Uterus (tissue), 2 donors: ENCODE data around the gene CD302.

Source experiments
- POLR2A ChIP-seq, 2 donors: fragments of 450-650 bp; IDR thresholded peaks; one replicate each; pipeline ENCODE4 v1.6.1; 2016; ENCODE audit warnings: antibody characterized with exemption in 2 of 2, mild to moderate bottlenecking in 1 of 2, moderate library complexity in 1 of 2
- TF ChIP-seq, protein P1 (sequence below), 4 experiments: fragments of 200-600 bp in 2 of 4; fragments of 450-650 bp in 2 of 4; sonication (generic) in 2 of 4; IDR thresholded peaks; one replicate each; pipeline ENCODE4 v1.5.1; 2016 to 2019; ENCODE audit warnings: antibody characterized with exemption in 4 of 4, mild to moderate bottlenecking in 2 of 4, moderate library complexity in 1 of 4

- TF ChIP-seq, protein P1, sequence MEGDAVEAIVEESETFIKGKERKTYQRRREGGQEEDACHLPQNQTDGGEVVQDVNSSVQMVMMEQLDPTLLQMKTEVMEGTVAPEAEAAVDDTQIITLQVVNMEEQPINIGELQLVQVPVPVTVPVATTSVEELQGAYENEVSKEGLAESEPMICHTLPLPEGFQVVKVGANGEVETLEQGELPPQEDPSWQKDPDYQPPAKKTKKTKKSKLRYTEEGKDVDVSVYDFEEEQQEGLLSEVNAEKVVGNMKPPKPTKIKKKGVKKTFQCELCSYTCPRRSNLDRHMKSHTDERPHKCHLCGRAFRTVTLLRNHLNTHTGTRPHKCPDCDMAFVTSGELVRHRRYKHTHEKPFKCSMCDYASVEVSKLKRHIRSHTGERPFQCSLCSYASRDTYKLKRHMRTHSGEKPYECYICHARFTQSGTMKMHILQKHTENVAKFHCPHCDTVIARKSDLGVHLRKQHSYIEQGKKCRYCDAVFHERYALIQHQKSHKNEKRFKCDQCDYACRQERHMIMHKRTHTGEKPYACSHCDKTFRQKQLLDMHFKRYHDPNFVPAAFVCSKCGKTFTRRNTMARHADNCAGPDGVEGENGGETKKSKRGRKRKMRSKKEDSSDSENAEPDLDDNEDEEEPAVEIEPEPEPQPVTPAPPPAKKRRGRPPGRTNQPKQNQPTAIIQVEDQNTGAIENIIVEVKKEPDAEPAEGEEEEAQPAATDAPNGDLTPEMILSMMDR (IDR thresholded peaks at IDR 0.05): no peak
- no peak for TF ChIP-seq POLR2A (IDR thresholded peaks at IDR 0.05)
Observed at GRCh38 chr2:159828738-159829137, 30.7 kb upstream of the CD302 start.
